ENCODE results near the gene KDM6A.

KDM6A gene

GRCh38 chrX:44875185-44875489, 2.1 kb downstream of the KDM6A start:
- no peak for DNase-seq (ENCODE audit: low read depth)
- TF ChIP-seq, protein P1, sequence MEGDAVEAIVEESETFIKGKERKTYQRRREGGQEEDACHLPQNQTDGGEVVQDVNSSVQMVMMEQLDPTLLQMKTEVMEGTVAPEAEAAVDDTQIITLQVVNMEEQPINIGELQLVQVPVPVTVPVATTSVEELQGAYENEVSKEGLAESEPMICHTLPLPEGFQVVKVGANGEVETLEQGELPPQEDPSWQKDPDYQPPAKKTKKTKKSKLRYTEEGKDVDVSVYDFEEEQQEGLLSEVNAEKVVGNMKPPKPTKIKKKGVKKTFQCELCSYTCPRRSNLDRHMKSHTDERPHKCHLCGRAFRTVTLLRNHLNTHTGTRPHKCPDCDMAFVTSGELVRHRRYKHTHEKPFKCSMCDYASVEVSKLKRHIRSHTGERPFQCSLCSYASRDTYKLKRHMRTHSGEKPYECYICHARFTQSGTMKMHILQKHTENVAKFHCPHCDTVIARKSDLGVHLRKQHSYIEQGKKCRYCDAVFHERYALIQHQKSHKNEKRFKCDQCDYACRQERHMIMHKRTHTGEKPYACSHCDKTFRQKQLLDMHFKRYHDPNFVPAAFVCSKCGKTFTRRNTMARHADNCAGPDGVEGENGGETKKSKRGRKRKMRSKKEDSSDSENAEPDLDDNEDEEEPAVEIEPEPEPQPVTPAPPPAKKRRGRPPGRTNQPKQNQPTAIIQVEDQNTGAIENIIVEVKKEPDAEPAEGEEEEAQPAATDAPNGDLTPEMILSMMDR (IDR thresholded peaks at IDR 0.05; ENCODE audit: low read depth, low read length, missing control alignments), result no peak

GRCh38 chrX:44876086-44876485, 3.1 kb downstream of the KDM6A start:
- no peak overlapping the region for H3K4me3 ChIP-seq (ENCODE audit: low read depth, low read length)
- TF ChIP-seq, protein P1 (IDR thresholded peaks at IDR 0.05; ENCODE audit: low read depth, low read length, missing control alignments), result no peak
- no peak for DNase-seq (ENCODE audit: low read depth)

More at GRCh38 chrX:44875185-44875489, 2.1 kb downstream of the KDM6A start:
- peak overlapping the region; percentile 85 for H3K4me3 ChIP-seq (ENCODE audit: low read depth, low read length)

GRCh38 chrX:44876767-44877166, 3.8 kb downstream of the KDM6A start:
- TF ChIP-seq, protein P1 (IDR thresholded peaks at IDR 0.05; ENCODE audit: low read depth, low read length, missing control alignments), result no peak
- no peak overlapping the region for H3K4me3 ChIP-seq (ENCODE audit: low read depth, low read length)
- DNase-seq (ENCODE audit: low read depth), result no peak

GRCh38 chrX:44878780-44879179, 5.8 kb downstream of the KDM6A start:
- no peak overlapping the region for H3K4me3 ChIP-seq (ENCODE audit: low read depth, low read length)
- TF ChIP-seq, protein P1 (IDR thresholded peaks at IDR 0.05; ENCODE audit: low read depth, low read length, missing control alignments), result no peak
- no peak for DNase-seq (ENCODE audit: low read depth)

DNA sequence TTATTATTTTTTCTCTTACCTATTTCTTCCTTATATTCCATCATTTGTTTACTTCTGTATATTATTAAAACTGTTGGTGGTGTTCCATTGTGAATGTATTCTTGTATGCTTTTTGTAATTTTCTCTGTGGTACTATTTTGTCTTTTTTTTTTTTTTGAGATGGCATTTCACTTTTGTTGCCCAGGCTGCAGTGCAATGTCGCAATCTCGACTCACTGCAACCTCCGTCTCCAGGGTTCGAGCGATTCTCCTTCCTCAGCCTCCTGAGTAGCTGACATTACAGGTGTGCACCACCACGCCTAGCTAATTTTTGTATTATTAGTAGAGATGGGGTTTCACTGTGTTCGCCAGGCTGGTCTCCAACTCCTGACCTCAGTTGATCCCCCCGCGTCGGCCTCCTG, 8.6 kb downstream of the KDM6A start:
- H3K4me3 ChIP-seq (ENCODE audit: low read depth, low read length), result no peak overlapping the region
- TF ChIP-seq, protein P1 (IDR thresholded peaks at IDR 0.05; ENCODE audit: low read depth, low read length, missing control alignments), result no peak
- DNase-seq (ENCODE audit: low read depth), result no peak

GRCh38 chrX:44882635-44883034, 9.6 kb downstream of the KDM6A start:
- DNase-seq (ENCODE audit: low read depth), result no peak
- TF ChIP-seq, protein P1 (IDR thresholded peaks at IDR 0.05; ENCODE audit: low read depth, low read length, missing control alignments), result no peak
- H3K4me3 ChIP-seq (ENCODE audit: low read depth, low read length), result no peak overlapping the region

DNA sequence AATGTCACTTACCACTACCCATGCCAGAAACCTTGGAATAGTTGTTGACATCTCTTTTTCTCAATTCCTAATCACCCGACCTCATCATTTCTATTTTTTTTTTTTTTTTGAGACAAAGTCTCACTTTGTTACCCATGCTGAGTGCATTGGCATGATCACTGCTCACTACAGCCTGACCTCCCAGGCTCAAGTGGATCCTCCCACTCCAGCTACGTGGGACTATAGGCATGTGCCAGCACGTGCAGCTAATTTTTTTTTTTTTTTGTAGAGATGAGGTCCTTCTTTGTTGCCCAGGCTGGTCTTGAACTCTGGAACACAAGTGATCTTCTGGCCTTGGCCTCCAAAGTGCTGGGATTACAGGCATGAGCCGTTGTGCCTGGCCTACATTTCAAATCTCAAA, 12.0 kb downstream of the KDM6A start:
- TF ChIP-seq, protein P1 (IDR thresholded peaks at IDR 0.05; ENCODE audit: low read depth, low read length, missing control alignments), result no peak
- DNase-seq (ENCODE audit: low read depth), result no peak

More for the DNA sequence above, 12.0 kb downstream of the KDM6A start:
- H3K4me3 ChIP-seq (ENCODE audit: low read depth, low read length), result no peak overlapping the region

Data from GM12864 (cell line).